Dedifferentiated amniotic fluid mesenchymal stem cell (primary cell): ENCODE results near the gene LRP1B.

Source experiments
- DNase-seq: peaks from one replicate; pipeline ENCODE4 v3.0.0-alpha.2; 2016; ENCODE audit errors: extremely low spot score

LRP1B gene

GRCh38 chr2:140918426-140918825 lies 1212.4 kb downstream of the LRP1B start:
- no peak for DNase-seq

- DNase-seq = no peak
Observed at GRCh38 chr2:140916410-140916809, 1214.4 kb downstream of the LRP1B start.

- DNase-seq = no peak
Observed at GRCh38 chr2:140910683-140911082, 1220.1 kb downstream of the LRP1B start.

GRCh38 chr2:140905083-140905781 lies 1225.6 kb downstream of the LRP1B start:
- no peak for DNase-seq

GRCh38 chr2:140895378-140895777 lies 1235.4 kb downstream of the LRP1B start:
- DNase-seq = no peak

GRCh38 chr2:140893685-140894084 lies 1237.1 kb downstream of the LRP1B start:
- DNase-seq = peak; percentile 65

GRCh38 chr2:140892911-140893637 lies 1237.7 kb downstream of the LRP1B start:
- no peak for DNase-seq

GRCh38 chr2:140892436-140892835 lies 1238.4 kb downstream of the LRP1B start:
- no peak for DNase-seq

- DNase-seq = no peak
Observed at GRCh38 chr2:140891614-140892212, 1239.1 kb downstream of the LRP1B start.

GRCh38 chr2:140882671-140883620 lies 1247.9 kb downstream of the LRP1B start:
- peak; percentile 56 for DNase-seq

- DNase-seq = peak; percentile 19
Observed at GRCh38 chr2:140880573-140880972, 1250.2 kb downstream of the LRP1B start.

- no peak for DNase-seq
Observed at GRCh38 chr2:140876015-140876414, 1254.8 kb downstream of the LRP1B start.

- DNase-seq = no peak
Observed at GRCh38 chr2:140873915-140874531, 1256.8 kb downstream of the LRP1B start.

GRCh38 chr2:140869925-140870324 lies 1260.9 kb downstream of the LRP1B start:
- no peak for DNase-seq

GRCh38 chr2:140869107-140869506 lies 1261.7 kb downstream of the LRP1B start:
- no peak for DNase-seq

- no peak for DNase-seq
Observed at GRCh38 chr2:140865837-140866236, 1265.0 kb downstream of the LRP1B start.

GRCh38 chr2:140863713-140864112 lies 1267.1 kb downstream of the LRP1B start:
- peak; percentile 69 for DNase-seq

GRCh38 chr2:140862181-140862580 lies 1268.6 kb downstream of the LRP1B start:
- no peak for DNase-seq

GRCh38 chr2:140861666-140862065 lies 1269.2 kb downstream of the LRP1B start:
- no peak for DNase-seq

- DNase-seq = no peak
Observed at GRCh38 chr2:140855471-140855870, 1275.3 kb downstream of the LRP1B start.

GRCh38 chr2:140851258-140851981 lies 1279.4 kb downstream of the LRP1B start:
- DNase-seq = no peak
